Gastroesophageal sphincter (tissue), 3 donors: ENCODE data around the gene MMP25.

Experiments used
- CTCF ChIP-seq, 4 experiments: fragments of 200-600 bp in 2 of 4; fragments of 450-650 bp in 2 of 4; sonication (generic) in 1 of 4; IDR thresholded peaks; one replicate each; pipeline ENCODE4 v1.5.1; 2017 to 2019; ENCODE audit warnings: antibody characterized with exemption in 4 of 4, mild to moderate bottlenecking in 2 of 4, moderate library complexity in 2 of 4
- EP300 ChIP-seq: sonication (generic); formaldehyde crosslinking; IDR thresholded peaks from one replicate; pipeline ENCODE4 v1.6.1; 2017; ENCODE audit warnings: antibody characterized with exemption, mild to moderate bottlenecking
- POLR2A ChIP-seq, 2 donors: fragments of 450-650 bp; IDR thresholded peaks; one replicate each; pipeline ENCODE4 v1.6.1; 2017; ENCODE audit warnings: antibody characterized with exemption in 2 of 2, mild to moderate bottlenecking in 2 of 2, moderate library complexity in 1 of 2
- POLR2AphosphoS5 ChIP-seq: sonication (generic); formaldehyde crosslinking; IDR thresholded peaks from one replicate; pipeline ENCODE4 v1.6.1; 2017; ENCODE audit warnings: antibody characterized with exemption

DNA sequence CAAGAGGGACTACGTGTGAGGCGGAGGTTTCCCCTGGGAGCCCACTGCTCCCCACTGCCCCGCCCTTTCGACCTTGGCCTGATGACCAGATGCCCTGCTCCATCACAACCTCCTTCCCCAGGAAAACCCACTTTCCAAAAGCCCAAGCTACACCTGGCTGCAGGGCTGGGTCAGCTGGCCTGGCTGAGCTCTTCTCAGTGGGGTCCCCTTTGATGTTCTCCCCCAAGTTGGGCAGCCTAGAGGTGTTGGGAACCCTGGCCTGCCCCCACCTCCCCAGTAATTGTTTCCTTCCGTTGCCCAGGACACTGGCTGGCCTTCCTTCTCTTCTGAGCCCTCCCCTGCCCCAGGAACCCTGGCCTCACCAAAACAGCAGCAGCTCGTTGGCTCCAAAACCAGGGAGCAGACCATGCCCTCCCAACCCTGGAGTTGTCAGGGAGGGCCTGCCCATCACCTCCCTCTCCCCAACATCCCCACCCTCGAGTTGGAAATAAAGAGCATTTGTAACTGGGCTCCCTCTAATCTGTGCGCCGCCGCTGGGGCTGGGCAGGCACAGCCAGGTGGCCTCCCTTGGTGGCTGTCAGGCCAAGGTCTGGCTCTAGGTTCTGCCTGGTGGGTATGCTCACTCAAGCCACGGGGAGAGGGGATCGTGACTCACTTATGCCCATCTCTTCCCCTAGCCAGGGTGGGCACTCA lies 32.2 kb upstream of the MMP25 start:
- TF ChIP-seq CTCF (IDR thresholded peaks at IDR 0.05) (no peak), POLR2AphosphoS5 (no peak), EP300 (no peak), POLR2A (IDR thresholded peaks at IDR 0.05) (no peak)
